ENCODE measurements around the gene DDX39B. TPM values are rescaled to one million over a fixed set of nuclear protein-coding genes. Genes with fewer than 3 reads are reported as not detected.

The DDX39B gene
- total and polyA plus RNA-seq, 9 donors: 212 to 404 (median 339) TPM

DNA sequence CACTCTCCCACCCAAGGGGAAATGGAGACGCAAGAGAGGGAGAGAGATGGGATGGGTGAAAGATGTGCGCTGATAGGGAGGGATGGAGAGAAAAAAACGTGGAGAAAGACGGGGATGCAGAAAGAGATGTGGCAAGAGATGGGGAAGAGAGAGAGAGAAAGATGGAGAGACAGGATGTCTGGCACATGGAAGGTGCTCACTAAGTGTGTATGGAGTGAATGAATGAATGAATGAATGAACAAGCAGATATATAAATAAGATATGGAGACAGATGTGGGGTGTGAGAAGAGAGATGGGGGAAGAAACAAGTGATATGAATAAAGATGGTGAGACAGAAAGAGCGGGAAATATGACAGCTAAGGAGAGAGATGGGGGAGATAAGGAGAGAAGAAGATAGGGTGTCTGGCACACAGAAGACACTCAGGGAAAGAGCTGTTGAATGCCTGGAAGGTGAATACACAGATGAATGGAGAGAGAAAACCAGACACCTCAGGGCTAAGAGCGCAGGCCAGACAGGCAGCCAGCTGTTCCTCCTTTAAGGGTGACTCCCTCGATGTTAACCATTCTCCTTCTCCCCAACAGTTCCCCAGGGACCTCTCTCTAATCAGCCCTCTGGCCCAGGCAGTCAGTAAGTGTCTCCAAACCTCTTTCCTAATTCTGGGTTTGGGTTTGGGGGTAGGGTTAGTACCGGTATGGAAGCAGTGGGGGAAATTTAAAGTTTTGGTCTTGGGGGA lies 34.3 kb upstream of the DDX39B start:
- Histone ChIP-seq H3K9me3 (no peaks in the 10 kb centered on the region), H3K27ac (no peak overlapping the region)
- WGBS, 3 donors: 54 to 59% (median 56%) methylated on average over 8 of the region's 8 CpGs

DNA sequence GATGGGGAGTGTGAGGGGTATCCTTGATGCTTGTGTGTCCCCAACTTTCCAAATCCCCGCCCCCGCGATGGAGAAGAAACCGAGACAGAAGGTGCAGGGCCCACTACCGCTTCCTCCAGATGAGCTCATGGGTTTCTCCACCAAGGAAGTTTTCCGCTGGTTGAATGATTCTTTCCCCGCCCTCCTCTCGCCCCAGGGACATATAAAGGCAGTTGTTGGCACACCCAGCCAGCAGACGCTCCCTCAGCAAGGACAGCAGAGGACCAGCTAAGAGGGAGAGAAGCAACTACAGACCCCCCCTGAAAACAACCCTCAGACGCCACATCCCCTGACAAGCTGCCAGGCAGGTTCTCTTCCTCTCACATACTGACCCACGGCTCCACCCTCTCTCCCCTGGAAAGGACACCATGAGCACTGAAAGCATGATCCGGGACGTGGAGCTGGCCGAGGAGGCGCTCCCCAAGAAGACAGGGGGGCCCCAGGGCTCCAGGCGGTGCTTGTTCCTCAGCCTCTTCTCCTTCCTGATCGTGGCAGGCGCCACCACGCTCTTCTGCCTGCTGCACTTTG lies 33.6 kb upstream of the DDX39B start, which contains the start of gene TNF:
Gene TNF, plus strand, starts transcription at position 231 of the 567 bp plus-strand sequence. Its CDS starts 177 bp downstream, at position 408.
- Histone ChIP-seq H3K9me3 (no peaks in the 10 kb centered on the region), H3K4me3 (no peak within 1 kb of the TSS), H3K27me3 (no peaks in the 10 kb centered on the region), H3K27ac (no peak within 1 kb of the TSS), H3K4me1 (ENCODE audit: insufficient read depth) (no peaks in the 10 kb centered on the region), H3K36me3 (no peaks in the 10 kb centered on the region)
- TF ChIP-seq, protein P1, sequence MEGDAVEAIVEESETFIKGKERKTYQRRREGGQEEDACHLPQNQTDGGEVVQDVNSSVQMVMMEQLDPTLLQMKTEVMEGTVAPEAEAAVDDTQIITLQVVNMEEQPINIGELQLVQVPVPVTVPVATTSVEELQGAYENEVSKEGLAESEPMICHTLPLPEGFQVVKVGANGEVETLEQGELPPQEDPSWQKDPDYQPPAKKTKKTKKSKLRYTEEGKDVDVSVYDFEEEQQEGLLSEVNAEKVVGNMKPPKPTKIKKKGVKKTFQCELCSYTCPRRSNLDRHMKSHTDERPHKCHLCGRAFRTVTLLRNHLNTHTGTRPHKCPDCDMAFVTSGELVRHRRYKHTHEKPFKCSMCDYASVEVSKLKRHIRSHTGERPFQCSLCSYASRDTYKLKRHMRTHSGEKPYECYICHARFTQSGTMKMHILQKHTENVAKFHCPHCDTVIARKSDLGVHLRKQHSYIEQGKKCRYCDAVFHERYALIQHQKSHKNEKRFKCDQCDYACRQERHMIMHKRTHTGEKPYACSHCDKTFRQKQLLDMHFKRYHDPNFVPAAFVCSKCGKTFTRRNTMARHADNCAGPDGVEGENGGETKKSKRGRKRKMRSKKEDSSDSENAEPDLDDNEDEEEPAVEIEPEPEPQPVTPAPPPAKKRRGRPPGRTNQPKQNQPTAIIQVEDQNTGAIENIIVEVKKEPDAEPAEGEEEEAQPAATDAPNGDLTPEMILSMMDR (IDR thresholded peaks at IDR 0.05): no peak
- WGBS, 3 donors: 61 to 66% (median 63%) methylated on average over 19 of the region's 19 CpGs
- no peak for DNase-seq
- intact Hi-C loops (cut with DNase I): no loop called here

More for the DNA sequence above, 34.3 kb upstream of the DDX39B start:
- Histone ChIP-seq H3K36me3 (no peaks in the 10 kb centered on the region), H3K4me1 (ENCODE audit: insufficient read depth) (peaks cover 3% of the 10 kb centered on the region), H3K27me3 (no peaks in the 10 kb centered on the region), H3K4me3 (no peak overlapping the region)
- intact Hi-C loops (cut with DNase I): no loop called here
- DNase-seq: no peak
- TF ChIP-seq POLR2A (IDR thresholded peaks at IDR 0.05) (no peak), EP300 (IDR thresholded peaks at IDR 0.05) (no peak)
- TF ChIP-seq, protein P1 (IDR thresholded peaks at IDR 0.05): no peak

DNA sequence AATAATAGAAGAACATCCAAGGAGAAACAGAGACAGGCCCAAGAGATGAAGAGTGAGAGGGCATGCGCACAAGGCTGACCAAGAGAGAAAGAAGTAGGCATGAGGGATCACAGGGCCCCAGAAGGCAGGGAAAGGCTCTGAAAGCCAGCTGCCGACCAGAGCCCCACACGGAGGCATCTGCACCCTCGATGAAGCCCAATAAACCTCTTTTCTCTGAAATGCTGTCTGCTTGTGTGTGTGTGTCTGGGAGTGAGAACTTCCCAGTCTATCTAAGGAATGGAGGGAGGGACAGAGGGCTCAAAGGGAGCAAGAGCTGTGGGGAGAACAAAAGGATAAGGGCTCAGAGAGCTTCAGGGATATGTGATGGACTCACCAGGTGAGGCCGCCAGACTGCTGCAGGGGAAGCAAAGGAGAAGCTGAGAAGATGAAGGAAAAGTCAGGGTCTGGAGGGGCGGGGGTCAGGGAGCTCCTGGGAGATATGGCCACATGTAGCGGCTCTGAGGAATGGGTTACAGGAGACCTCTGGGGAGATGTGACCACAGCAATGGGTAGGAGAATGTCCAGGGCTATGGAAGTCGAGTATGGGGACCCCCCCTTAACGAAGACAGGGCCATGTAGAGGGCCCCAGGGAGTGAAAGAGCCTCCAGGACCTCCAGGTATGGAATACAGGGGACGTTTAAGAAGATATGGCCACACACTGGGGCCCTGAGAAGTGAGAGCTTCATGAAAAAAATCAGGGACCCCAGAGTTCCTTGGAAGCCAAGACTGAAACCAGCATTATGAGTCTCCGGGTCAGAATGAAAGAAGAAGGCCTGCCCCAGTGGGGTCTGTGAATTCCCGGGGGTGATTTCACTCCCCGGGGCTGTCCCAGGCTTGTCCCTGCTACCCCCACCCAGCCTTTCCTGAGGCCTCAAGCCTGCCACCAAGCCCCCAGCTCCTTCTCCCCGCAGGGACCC lies 32.6 kb upstream of the DDX39B start:
- WGBS, 3 donors: 76 to 79% (median 76%) methylated on average over 14 of the region's 14 CpGs
- Histone ChIP-seq H3K36me3 (no peaks in the 10 kb centered on the region), H3K4me1 (ENCODE audit: insufficient read depth) (no peaks in the 10 kb centered on the region), H3K27ac (no peak overlapping the region), H3K9me3 (no peaks in the 10 kb centered on the region), H3K27me3 (no peaks in the 10 kb centered on the region), H3K4me3 (no peak overlapping the region)
- TF ChIP-seq, protein P1 (IDR thresholded peaks at IDR 0.05): no peak
- DNase-seq: no peak
- intact Hi-C loops (cut with DNase I): no loop called here

DNA sequence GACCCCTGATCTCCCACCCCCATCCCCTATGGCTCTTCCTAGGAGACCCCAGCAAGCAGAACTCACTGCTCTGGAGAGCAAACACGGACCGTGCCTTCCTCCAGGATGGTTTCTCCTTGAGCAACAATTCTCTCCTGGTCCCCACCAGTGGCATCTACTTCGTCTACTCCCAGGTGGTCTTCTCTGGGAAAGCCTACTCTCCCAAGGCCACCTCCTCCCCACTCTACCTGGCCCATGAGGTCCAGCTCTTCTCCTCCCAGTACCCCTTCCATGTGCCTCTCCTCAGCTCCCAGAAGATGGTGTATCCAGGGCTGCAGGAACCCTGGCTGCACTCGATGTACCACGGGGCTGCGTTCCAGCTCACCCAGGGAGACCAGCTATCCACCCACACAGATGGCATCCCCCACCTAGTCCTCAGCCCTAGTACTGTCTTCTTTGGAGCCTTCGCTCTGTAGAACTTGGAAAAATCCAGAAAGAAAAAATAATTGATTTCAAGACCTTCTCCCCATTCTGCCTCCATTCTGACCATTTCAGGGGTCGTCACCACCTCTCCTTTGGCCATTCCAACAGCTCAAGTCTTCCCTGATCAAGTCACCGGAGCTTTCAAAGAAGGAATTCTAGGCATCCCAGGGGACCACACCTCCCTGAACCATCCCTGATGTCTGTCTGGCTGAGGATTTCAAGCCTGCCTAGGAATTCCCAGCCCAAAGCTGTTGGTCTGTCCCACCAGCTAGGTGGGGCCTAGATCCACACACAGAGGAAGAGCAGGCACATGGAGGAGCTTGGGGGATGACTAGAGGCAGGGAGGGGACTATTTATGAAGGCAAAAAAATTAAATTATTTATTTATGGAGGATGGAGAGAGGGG lies 31.7 kb upstream of the DDX39B start:
- WGBS, 3 donors: 78 to 88% (median 84%) methylated on average over 9 of the region's 9 CpGs

More for the DNA sequence above, 31.7 kb upstream of the DDX39B start:
- no peaks in the 10 kb centered on the region for H3K36me3 ChIP-seq
- no peaks in the 10 kb centered on the region for H3K27me3 ChIP-seq
- no peak overlapping the region for H3K27ac ChIP-seq
- intact Hi-C loops (cut with DNase I): no loop called here
- no peaks in the 10 kb centered on the region for H3K4me1 ChIP-seq (ENCODE audit: insufficient read depth)
- TF ChIP-seq, protein P1 (IDR thresholded peaks at IDR 0.05): no peak
- TF ChIP-seq POLR2A (IDR thresholded peaks at IDR 0.05): no peak
- no peak for TF ChIP-seq EP300 (IDR thresholded peaks at IDR 0.05)
- no peak for DNase-seq
- H3K9me3 ChIP-seq: no peaks in the 10 kb centered on the region
- H3K4me3 ChIP-seq: no peak overlapping the region
